Putamen (tissue), 1 donor: ENCODE measurements around the gene ESRRG.

Experiments used
- DNase-seq: peaks from one replicate; pipeline ENCODE4 v3.0.0-alpha.2; 2016; ENCODE audit warnings: low spot score

The ESRRG gene

GRCh38 chr1:216723274-216723780 lies at the start of gene ESRRG:
Gene ESRRG (minus strand): TSS chr1:216723429. CDS start chr1:216723299, 130 bp downstream.
- peak; percentile 34 for DNase-seq

- no peak for DNase-seq
These were observed 48.7 kb upstream of the ESRRG start for GRCh38 chr1:216771922-216772321.

GRCh38 chr1:216766633-216767327 lies 43.6 kb upstream of the ESRRG start:
- DNase-seq: no peak

GRCh38 chr1:216765346-216766300 lies 42.4 kb upstream of the ESRRG start:
- no peak for DNase-seq

GRCh38 chr1:216758161-216758560 lies 34.9 kb upstream of the ESRRG start:
- no peak for DNase-seq

GRCh38 chr1:216757110-216757509 lies 33.9 kb upstream of the ESRRG start:
- no peak for DNase-seq

- DNase-seq: no peak
These were observed 27.7 kb upstream of the ESRRG start for GRCh38 chr1:216750961-216751360.

GRCh38 chr1:216750031-216750627 lies 26.9 kb upstream of the ESRRG start:
- DNase-seq: peak; percentile 80

GRCh38 chr1:216749232-216749631 lies 26.0 kb upstream of the ESRRG start:
- no peak for DNase-seq

- DNase-seq: no peak
These were observed 19.4 kb upstream of the ESRRG start for GRCh38 chr1:216742625-216743024.

- no peak for DNase-seq
These were observed 17.1 kb upstream of the ESRRG start for GRCh38 chr1:216740331-216740730.

- DNase-seq: no peak
These were observed 16.6 kb upstream of the ESRRG start for GRCh38 chr1:216739793-216740192.

GRCh38 chr1:216732121-216732520 lies 8.9 kb upstream of the ESRRG start:
- DNase-seq: no peak

- no peak for DNase-seq
These were observed 8.3 kb upstream of the ESRRG start for GRCh38 chr1:216731562-216731961.

GRCh38 chr1:216726435-216726834 lies 3.2 kb upstream of the ESRRG start:
- no peak for DNase-seq

GRCh38 chr1:216722821-216723220 lies 408 bp downstream of the ESRRG start:
- DNase-seq: no peak

GRCh38 chr1:216721863-216722262 lies 1.4 kb downstream of the ESRRG start:
- DNase-seq: no peak

GRCh38 chr1:216721062-216721461 lies 2.2 kb downstream of the ESRRG start:
- no peak for DNase-seq

- no peak for DNase-seq
These were observed 11.5 kb downstream of the ESRRG start for GRCh38 chr1:216711712-216712111.

GRCh38 chr1:216710598-216711333 lies 12.5 kb downstream of the ESRRG start:
- no peak for DNase-seq

- no peak for DNase-seq
These were observed 13.2 kb downstream of the ESRRG start for GRCh38 chr1:216710055-216710454.

- DNase-seq: no peak
These were observed 17.6 kb downstream of the ESRRG start for GRCh38 chr1:216705676-216706075.
